Testis (tissue), 3 donors: Measurements from ENCODE around the gene TRIM72. TPM values are rescaled to one million over a fixed set of nuclear protein-coding genes. Genes with fewer than 3 reads are reported as not detected.

ENCODE experiments used
- DNase-seq: peaks from one replicate; pipeline ENCODE4 v3.0.0-alpha.2; 2019
- H3K27ac ChIP-seq, 2 donors: fragments of 200-600 bp; sonication (generic); one replicate each; pipeline ENCODE4 v1.5.1; 2019
- H3K27me3 ChIP-seq: fragments of 200-600 bp; sonication (generic); one replicate; pipeline ENCODE4 v1.5.1; 2019
- H3K36me3 ChIP-seq: fragments of 200-600 bp; sonication (generic); one replicate; pipeline ENCODE4 v1.5.1; 2017; ENCODE audit warnings: low read depth; ENCODE audit errors: missing control alignments
- H3K4me1 ChIP-seq: fragments of 200-600 bp; sonication (generic); one replicate; pipeline ENCODE4 v1.5.1; 2019
- H3K4me3 ChIP-seq, 2 donors: fragments of 200-600 bp; sonication (generic); one replicate each; pipeline ENCODE4 v1.5.1; 2017 to 2019
- H3K9me3 ChIP-seq: fragments of 200-600 bp; sonication (generic); one replicate; pipeline ENCODE4 v1.5.1; 2017
- CTCF ChIP-seq, 3 experiments: fragments of 450-650 bp in 2 of 3; fragments of 200-600 bp in 1 of 3; sonication (generic) in 1 of 3; IDR thresholded peaks; one replicate each; pipeline ENCODE4 v1.5.1; 2016 to 2019; ENCODE audit warnings: antibody characterized with exemption in 3 of 3, mild to moderate bottlenecking in 2 of 3, moderate library complexity in 1 of 3
- POLR2A ChIP-seq: fragments of 450-650 bp; IDR thresholded peaks from one replicate; pipeline ENCODE4 v1.6.1; 2017; ENCODE audit warnings: antibody characterized with exemption, mild to moderate bottlenecking, moderate library complexity
- WGBS, 2 donors: methylation state at CpG; one replicate each; pipeline ENCODE4 v1.1.5; 2018; 5-methylcytosine and 5-hydroxymethylcytosine counted together
- intact Hi-C: fragments of 100-400 bp; cut with DNase I; formaldehyde crosslinking; loops from one replicate; pipeline ENCODE4 v1.15.1; 2023; ENCODE audit warnings: low total_unique reads
- polyA plus RNA-seq: library from polyadenylated mRNA; stranded (reverse); fragments of 350-450 nt; fragmentation: Illumina TruSeq; extraction: RNeasy Lipid Tissue Mini Kit (QIAGEN cat#74804); gene quantifications from one replicate; pipeline ENCODE4 v1.2.3, GENCODE V29; 2014; ENCODE audit warnings: low read depth, low replicate concordance; ENCODE audit not compliant: insufficient read depth
- total RNA-seq, 2 donors: library from RNA; depleted of rRNA; stranded (reverse); fragments of >200 nt; gene quantifications; one replicate each; pipeline ENCODE4 v1.2.3, GENCODE V29; 2016

TRIM72 gene
- total and polyA plus RNA-seq, 3 donors from 2014 or later, result 0.50 to 0.58 (median 0.55) TPM

DNA sequence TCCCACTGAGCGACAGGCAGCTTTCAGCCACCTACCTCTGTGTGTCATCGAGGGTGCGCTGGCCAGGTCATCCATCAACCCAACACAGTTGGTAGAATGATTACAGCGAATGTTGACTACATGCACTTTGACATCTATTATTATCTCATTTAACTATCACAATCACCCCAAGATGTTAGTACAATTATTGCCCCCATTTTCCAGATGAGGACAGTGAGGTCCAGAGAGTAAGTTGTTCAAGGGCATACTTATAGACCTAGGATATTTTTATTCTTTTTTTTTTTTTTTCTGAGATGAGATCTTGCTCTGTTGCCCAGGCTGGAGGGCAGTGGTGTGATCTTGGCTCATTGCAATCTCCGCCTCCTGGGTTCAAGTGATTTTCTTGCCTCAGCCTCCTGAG lies 37.5 kb downstream of the TRIM72 start:
- no peak for DNase-seq
- no peaks in the 10 kb centered on the region for H3K9me3 ChIP-seq
- intact Hi-C loops, result no loop called here
- no peaks in the 10 kb centered on the region for H3K4me1 ChIP-seq
- H3K27me3 ChIP-seq, result no peaks in the 10 kb centered on the region
- TF ChIP-seq CTCF (IDR thresholded peaks at IDR 0.05), result no peak
- TF ChIP-seq POLR2A, result no peak
- no peak overlapping the region for H3K4me3 ChIP-seq
- WGBS, 2 donors, result 93% methylated on average over 5 of the region's 5 CpGs
- H3K27ac ChIP-seq, result no peak overlapping the region
- no peaks in the 10 kb centered on the region for H3K36me3 ChIP-seq

DNA sequence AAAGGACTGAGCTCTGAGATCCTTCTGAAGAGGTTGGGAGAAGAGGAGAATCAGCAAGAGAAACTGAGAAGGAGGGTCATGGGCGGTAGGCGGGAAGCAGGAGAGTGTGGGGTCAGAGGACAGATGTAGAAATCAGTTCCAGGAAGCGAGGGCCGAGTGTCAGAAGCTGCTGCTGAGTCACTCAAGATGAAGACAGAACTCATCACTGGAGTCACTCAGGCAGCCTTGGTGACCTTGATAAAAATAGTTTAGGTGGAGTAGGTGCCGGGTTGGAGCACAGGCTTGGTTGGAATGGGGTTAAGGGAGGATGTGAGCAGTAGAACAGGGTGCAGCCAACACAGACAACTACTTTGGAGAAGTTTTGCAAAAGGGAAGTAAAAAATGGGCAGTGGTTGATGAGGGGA lies 39.7 kb downstream of the TRIM72 start:
- H3K27ac ChIP-seq, result no peak overlapping the region
- no peaks in the 10 kb centered on the region for H3K9me3 ChIP-seq
- H3K4me1 ChIP-seq, result no peaks in the 10 kb centered on the region
- no peaks in the 10 kb centered on the region for H3K27me3 ChIP-seq
- DNase-seq, result peak; percentile 39
- TF ChIP-seq CTCF (IDR thresholded peaks at IDR 0.05) (no peak), POLR2A (no peak)
- H3K4me3 ChIP-seq, result no peak overlapping the region
- H3K36me3 ChIP-seq, result no peaks in the 10 kb centered on the region
- intact Hi-C loops, result no loop called here
- WGBS, 2 donors, result 51 to 65% methylated on average over 5 of the region's 5 CpGs

DNA sequence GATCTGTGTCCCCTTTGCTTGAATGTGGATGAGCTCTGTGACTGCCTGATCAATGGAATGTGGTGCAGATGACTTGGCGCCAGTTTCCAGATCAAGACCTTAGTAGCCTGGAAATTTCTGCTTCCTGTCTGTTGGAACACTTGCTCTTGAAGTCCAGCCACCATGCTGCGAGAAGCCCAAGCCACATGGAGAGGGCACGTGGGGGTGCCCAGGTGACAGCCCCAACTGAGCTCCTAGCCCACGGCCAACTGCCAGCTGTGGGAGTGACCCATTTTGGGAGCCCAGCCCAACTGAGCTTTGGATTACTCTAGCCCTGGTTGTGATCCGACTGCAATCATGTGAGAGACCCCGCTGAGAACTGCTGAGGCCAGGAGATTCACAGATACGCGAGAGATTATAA lies 42.5 kb downstream of the TRIM72 start:
- intact Hi-C loops, result no loop called here
- 82 to 91% methylated on average over 8 of the region's 8 CpGs for WGBS, 2 donors

DNA sequence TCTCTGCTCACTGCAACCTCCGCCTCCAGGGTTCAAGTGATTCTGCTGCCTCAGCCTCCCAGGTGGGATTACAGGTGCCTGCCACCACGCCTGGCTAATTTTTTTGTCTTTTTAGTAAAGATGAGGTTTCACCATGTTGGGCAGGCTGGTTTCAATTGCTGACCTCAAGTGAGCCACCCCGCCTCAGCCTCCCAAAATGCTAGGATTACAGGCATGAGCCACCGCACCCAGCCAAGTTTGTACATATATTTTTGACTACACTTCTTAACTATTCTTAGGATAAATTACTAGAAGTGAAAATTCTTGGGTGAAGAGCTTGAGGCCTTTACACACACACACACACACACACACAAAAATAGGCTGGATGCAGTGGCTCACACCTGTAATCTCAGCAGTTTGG lies 44.4 kb downstream of the TRIM72 start:
- TF ChIP-seq CTCF (IDR thresholded peaks at IDR 0.05) (no peak), POLR2A (no peak)
- 87 to 94% methylated on average over 4 of the region's 4 CpGs for WGBS, 2 donors
- Histone ChIP-seq H3K4me3 (no peak overlapping the region), H3K4me1 (no peaks in the 10 kb centered on the region), H3K27me3 (no peaks in the 10 kb centered on the region), H3K27ac (no peak overlapping the region), H3K9me3 (no peaks in the 10 kb centered on the region), H3K36me3 (no peaks in the 10 kb centered on the region)
- no peak for DNase-seq
- intact Hi-C loops, result no loop called here

More for the DNA sequence above, 42.5 kb downstream of the TRIM72 start:
- TF ChIP-seq POLR2A (no peak), CTCF (IDR thresholded peaks at IDR 0.05) (no peak)
- Histone ChIP-seq H3K4me3 (no peak overlapping the region), H3K9me3 (no peaks in the 10 kb centered on the region), H3K27me3 (no peaks in the 10 kb centered on the region), H3K27ac (no peak overlapping the region), H3K4me1 (no peaks in the 10 kb centered on the region), H3K36me3 (no peaks in the 10 kb centered on the region)
- DNase-seq, result no peak

GRCh38 chr16:31260136-31260931 lies 46.4 kb downstream of the TRIM72 start:
- no peak for TF ChIP-seq CTCF (IDR thresholded peaks at IDR 0.05)
- TF ChIP-seq POLR2A, result no peak
- no peak for DNase-seq
- Histone ChIP-seq H3K9me3 (no peaks in the 10 kb centered on the region), H3K27me3 (no peaks in the 10 kb centered on the region), H3K36me3 (no peaks in the 10 kb centered on the region), H3K4me1 (no peaks in the 10 kb centered on the region), H3K4me3 (no peak overlapping the region), H3K27ac (no peak overlapping the region)
- WGBS, 2 donors, result 81% methylated on average over 14 of the region's 14 CpGs
- intact Hi-C loops, result no loop called here
